Kidney glomerular epithelial cell (primary cell): ENCODE data around the gene BTBD2.
"Not testable (repeated sequence)": the region's sequence is repeated elsewhere in the genome, so short reads cannot be mapped to it uniquely, and the experiment has no call there.

Experiments used
- DNase-seq: peaks from one replicate; lab custom pipeline; 2025; lab: John Stamatoyannopoulos, UW

Gene BTBD2

DNA sequence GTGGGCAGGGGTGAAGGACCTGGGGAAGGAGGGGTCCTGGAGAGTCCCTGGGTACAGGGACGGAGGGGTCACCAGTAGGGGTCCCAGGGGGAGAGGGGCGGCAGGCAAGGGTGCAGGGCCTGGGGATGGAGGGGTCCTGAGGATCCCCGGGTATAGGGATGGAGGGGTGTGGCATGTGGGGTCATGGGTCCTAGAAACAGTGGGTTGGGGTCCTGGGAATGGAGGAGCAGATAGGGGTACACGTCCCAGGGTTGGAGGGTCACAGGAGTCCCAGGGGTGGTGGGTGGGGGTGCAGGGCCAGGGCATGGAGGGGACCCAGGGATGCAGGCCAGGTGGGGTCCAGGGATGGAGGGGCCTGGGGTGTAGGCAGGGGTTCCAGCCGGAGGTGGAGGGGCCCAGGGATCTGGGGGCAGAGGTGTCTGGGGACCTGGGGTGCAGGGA lies 1.4 kb downstream of the BTBD2 start:
- no peak for DNase-seq

DNA sequence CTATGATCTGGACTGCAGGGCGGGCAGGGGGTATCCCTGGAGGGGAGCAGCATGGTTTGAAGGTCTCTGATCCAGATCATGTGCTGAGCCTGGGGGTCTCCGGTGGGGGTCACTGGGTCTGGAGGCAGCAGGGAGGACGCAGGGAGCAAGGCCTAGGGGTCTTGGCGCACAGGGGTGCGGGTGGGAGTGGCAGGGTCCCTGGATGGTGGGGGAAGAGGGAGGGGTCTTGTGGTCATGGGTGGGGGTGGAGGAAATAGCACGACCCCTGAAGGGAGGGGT lies 1.9 kb downstream of the BTBD2 start:
- DNase-seq, result no peak

DNA sequence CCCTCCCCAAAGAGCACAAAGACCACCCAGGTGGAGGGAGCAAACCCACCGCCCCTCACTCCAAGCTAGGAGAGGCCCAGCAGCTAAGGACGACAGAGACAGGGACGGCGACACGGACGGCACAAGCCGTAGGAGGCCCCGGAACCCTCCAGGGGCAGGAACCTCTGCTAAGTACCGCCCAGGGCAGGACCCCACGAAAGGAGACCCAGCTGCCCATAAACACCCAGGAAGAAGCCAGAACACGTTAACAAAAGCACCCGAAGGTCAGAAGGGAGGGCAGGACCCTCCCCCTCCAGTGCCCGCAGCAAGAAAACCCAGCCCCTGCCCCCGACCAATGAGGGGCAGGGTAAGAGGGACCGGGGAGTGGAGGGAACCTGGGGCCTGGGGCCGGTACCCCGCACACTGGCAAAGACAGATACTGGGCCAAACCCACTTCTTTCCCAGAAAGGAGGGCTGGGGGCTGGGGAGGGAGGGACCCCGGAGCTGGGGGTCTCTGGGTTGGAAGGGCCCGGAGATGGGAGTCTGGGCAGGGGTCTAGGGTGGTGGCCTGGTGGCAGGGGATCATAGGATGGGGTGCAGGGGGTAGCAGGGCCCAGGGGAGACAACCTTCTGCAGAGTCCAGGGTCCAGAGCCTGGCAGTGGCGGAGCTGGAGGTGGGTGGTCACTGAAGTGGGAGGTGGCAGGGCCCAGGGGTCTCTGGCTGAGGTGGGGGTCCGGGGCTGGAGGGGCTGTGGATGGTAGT lies 2.4 kb downstream of the BTBD2 start:
- no peak for DNase-seq

- DNase-seq, result no peak
These were observed 4.3 kb downstream of the BTBD2 start for GRCh38 chr19:2011169-2011568.

DNA sequence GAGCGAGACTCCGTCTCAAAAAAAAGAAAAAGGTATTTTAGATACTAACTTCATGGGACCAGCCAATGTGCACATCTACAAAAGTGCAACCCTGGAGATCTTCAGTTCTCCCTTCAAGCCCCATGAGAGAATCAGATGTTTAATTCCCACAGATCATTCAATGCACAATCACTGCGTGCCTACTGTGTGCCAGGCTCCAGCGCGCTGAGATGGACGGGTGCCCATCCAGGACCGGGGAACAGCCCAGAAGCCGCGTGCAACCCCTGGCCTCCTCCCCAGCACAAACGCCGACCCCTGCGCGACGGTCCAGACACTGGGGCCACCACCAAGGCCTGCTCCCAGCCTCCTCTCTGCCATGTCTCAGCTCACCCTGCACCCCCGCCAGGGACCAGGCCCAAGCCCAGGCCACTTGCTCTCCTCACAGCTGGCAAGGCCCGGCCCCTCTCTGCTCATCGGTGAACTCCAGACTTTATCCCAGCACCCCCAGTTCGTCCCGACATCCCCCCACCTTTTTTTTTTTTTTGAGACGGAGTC lies 5.3 kb downstream of the BTBD2 start:
- DNase-seq, result no peak

GRCh38 chr19:2003874-2004273 lies 11.6 kb downstream of the BTBD2 start:
- no peak for DNase-seq

- DNase-seq, result no peak
These were observed 15.5 kb downstream of the BTBD2 start for GRCh38 chr19:1999856-2000515.

DNA sequence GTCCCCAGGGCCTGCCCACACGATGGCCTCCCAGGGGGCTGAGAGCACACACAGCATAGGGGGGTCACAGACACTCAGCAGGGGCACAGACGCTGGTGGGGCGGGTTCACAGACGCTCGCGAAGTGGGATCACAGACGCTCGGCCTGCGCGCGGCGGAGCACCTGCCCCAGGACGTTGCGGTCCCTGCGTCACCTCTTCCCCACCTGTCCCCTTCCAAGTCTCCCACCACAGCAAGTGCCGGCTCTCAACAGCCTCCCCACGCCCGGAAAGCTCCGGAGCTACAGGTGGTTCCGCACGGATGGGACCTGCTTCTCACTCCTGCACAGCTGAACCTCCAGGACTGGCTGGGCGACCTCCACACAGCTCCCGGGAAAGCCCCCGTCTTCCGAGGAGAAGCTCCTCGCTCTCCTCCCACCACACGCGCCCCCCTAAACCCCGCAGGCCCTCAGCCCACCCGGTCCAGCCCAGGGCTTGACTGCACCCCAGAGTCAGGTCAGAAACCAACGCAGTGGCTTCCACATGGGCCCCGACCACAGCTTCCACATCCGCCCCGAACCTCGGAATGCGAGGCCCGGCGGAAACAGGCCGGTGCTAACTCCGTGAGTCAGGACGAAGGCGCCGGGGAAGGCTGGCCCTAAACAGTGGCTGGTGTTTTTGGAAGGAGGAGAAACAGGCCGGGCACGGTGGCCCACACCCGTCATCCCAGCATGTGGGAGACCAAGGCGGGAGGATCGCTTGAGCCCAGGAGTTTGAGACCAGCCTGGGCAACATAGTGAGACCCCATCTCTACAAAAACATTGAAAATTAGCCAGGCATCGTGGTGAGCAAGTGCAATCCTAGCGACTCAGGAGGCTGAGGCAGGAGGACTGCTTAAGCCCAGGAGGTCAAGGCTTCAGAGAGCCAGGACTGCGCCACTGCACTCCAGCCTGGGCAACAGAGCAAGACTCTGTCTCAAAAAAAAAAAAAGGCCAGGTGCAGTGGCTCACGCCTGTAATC lies 16.5 kb downstream of the BTBD2 start:
- no peak for DNase-seq

GRCh38 chr19:1997353-1998233 lies 17.9 kb downstream of the BTBD2 start:
- no peak for DNase-seq

DNA sequence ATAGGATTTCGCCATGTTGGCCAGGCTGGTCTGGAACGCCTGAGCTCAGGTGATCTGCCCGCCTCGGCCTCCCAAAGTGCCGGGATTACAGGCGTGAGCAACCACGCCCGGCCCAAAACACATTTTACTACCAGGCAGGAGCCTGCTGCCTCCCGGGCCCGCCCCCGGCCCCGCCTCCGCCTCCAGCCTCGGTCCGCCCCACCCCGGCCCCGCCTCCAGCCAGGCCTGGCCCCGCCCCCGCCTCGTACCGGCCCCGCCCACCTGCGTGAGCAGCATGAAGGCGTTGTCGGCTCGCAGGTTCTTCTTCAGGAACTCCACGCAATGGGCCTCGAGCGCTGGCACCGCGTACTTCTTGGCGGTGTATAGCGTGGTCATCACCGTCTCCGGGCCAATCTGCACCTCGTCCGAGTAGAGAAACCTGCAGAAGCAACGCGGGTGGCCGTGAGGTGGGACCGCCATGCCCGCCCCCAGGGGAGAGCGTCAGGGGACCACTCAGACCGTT lies 22.7 kb downstream of the BTBD2 start:
- no peak for DNase-seq

DNA sequence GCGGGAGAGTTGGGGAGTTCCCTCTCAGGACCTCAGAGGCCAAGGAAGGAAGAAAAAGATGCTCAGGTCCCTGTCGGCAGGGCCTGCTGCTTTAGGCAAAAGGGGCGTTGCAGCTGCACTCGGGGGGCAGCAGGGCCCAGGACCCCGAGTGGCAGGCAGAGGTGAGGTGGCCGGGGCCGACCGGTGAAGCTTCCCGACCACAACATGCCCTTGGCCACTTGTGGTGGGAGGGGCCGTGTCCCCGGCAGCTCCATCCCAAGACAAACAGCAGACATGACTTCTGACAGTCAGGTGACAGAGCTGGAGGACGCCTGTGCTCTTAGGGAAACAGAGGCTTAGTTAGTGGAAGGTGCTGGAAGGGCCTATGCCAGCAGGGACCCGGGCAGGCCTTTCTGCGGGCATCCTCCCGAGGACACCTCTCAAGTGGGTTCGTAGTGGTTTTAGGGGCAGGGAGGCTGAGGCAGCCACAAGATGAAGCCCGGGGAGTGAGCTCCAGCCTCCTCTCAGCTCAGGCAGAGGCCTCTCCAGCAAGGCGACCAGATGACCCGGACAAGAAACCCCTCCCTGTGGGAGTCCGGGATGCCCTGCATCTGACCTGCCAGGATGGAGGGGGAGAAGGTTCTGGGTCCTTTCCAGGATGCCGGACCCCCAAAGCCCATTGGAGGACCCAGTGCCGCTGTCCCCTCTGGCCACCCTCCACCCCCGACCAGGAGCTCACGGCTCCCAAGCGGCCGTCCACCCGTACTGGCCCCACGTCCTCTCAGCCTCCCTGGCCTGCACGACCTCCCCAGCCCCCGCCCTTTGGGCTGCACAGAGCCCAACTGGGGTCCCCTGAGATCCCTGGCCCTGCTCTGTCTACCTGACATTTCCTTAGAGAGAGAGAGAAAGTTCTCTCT lies 24.2 kb downstream of the BTBD2 start:
- DNase-seq, result no peak

GRCh38 chr19:1990230-1991017 lies 25.1 kb downstream of the BTBD2 start:
- DNase-seq, result no peak

GRCh38 chr19:1989513-1990229 lies 25.8 kb downstream of the BTBD2 start:
- no peak for DNase-seq

DNA sequence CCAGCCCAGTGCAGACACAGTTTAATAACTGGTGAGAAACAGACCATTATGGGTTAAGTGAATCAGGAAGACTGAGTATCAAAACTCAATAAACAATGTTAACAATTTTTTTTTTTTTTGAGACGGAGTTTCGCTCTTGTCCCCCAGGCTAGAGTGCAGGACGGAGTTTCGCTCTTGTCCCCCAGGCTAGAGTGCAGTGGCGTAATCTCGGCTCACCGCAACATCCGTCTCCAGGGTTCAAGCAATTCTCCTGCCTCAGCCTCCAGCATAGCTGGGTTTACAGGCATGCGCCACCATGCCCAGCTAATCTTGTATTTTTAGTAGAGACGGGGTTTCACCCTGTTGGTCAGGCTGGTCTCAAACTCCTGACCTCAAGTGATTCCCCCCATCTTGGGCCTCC lies 27.1 kb downstream of the BTBD2 start:
- not testable (repeated sequence) for DNase-seq

DNA sequence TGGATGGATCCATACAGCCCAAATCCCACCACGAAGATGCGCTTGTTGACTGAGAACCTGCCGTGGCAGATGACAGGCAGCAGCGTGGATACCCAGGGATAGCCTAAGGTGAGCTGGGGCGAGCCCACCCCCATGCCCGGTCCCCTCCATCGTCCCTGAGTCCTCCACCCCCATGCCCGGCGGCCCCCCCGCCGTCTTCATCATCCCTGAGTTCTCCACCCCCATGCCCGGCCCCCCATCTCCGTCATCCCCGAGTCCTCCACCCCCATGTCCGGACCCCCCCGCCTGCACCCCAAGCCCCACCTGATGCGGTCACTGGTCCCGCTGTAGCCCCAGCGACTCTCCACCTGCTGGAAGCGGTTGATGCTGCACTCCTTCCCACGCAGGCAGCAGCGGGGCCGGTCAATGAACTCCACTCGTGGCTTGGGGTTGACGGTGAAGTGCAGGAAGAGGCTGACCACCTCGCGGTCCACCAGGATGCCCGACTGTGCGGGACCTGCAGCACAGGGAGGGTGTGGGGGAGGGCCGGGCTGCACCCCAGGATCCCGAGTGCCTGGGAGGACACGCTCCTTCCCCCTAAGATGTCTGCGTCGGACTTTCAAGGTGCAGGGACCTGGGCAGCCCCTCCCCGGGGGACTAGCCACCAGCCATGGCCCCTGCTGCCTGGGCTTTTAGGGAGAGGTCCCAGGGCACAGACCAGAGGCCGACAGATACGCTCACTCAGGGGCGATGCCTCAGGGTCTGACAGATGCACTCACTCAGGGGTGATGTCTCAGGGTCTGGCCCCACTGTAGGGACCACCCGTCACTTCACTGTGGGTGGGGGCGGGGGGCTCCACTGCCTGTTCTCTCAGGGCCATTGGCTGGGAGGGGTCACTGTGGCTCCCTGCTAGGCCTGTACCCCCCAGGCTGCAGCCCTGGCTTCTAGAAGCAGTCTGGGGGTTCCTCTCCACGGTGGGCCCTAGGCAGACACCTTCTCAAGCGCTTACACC lies 28.0 kb downstream of the BTBD2 start:
- DNase-seq, result no peak

- DNase-seq, result no peak
These were observed 29.0 kb downstream of the BTBD2 start for GRCh38 chr19:1986357-1987162.
